K562 (cell line): Measurements from ENCODE around the gene CXCL13. TPM values are rescaled to one million over a fixed set of nuclear protein-coding genes. Genes with fewer than 3 reads are reported as not detected.

Experiments used
- ATAC-seq: fragments of 200-7000 bp; cut with Tn5 transposase; 3 replicates; pipeline ENCODE4 v1.9.1; 2020; ENCODE audit warnings: moderate library complexity
- BruUV-seq: library from RNA; stranded (reverse); fragments of 400-500 nt; replicated peaks from 2 replicates; lab custom pipeline; 2021; lab: Mats Ljungman, UMichigan
- CTCF ChIA-PET: fragments of 300-600 bp; formaldehyde crosslinking; extraction: SDS; loops from one replicate; lab custom pipeline; 2021; ENCODE audit warnings: low intra/inter-chr PET ratio; lab: Yijun Ruan, JAX
- POLR2A ChIA-PET: fragments of 300-600, 350-650 bp; sonication (Branson Sonifier 250); formaldehyde crosslinking; extraction: SDS; loops from one replicate; lab custom pipeline; 2021; ENCODE audit warnings: antibody characterized with exemption, inconsistent platforms; lab: Yijun Ruan, JAX
- DNase-seq, 4 experiments: peaks; one replicate each; pipeline versions ENCODE4 v3.0.0 to v3.0.0-alpha.2; 2011 to 2018; ENCODE audit warnings: low spot score in 3 of 4, mixed read lengths in 3 of 4; ENCODE audit errors: extremely low read depth in 1 of 4
- FAIRE-seq: peaks from 2 replicates; lab custom pipeline; 2011; peaks lifted over from hg19 to GRCh38; lab: Jason Lieb, UNC
- H2AFZ ChIP-seq: 2 replicates; pipeline ENCODE4 v1.6.0; 2011; ENCODE audit warnings: low read depth, low read length, control low read depth, inconsistent platforms
- H3K27ac ChIP-seq: fragments of 200-600 bp; 3 replicates; pipeline ENCODE4 v1.8.0; 2011; ENCODE audit warnings: low read depth, mild to moderate bottlenecking, control low read depth, inconsistent platforms, low read length, moderate library complexity, mixed read lengths; ENCODE audit errors: extremely low read depth
- H3K27me3 ChIP-seq, 2 experiments: fragments of 300-600 bp in 1 of 2; 2 replicates in 1 of 2; 3 replicates in 1 of 2; pipeline versions ENCODE4 v1.6.0 to v1.8.0; 2011; ENCODE audit warnings: inconsistent platforms in 2 of 2, low read length in 2 of 2, mild to moderate bottlenecking in 1 of 2, mixed read lengths in 1 of 2, moderate library complexity in 1 of 2; ENCODE audit not compliant: control insufficient read depth in 2 of 2, insufficient read depth in 2 of 2
- H3K36me3 ChIP-seq: fragments of 300-600 bp; 3 replicates; pipeline ENCODE4 v1.8.0; 2011; ENCODE audit warnings: mild to moderate bottlenecking, low read length, inconsistent platforms; ENCODE audit not compliant: control insufficient read depth, insufficient read depth
- H3K4me1 ChIP-seq, 2 experiments: fragments of 200-600 bp in 1 of 2; replicated peaks in 1 of 2; 2 replicates in 1 of 2; 3 replicates in 1 of 2; pipeline versions ENCODE4 v1.5.1 to v1.8.0; 2011; ENCODE audit warnings: inconsistent platforms in 2 of 2, low read length in 2 of 2, mild to moderate bottlenecking in 1 of 2, mixed read lengths in 1 of 2, moderate library complexity in 1 of 2; ENCODE audit not compliant: control insufficient read depth in 2 of 2, insufficient read depth in 2 of 2
- H3K4me2 ChIP-seq: 2 replicates; pipeline ENCODE4 v1.6.1; 2011; ENCODE audit warnings: low read length, control low read depth, inconsistent platforms, mixed read lengths; ENCODE audit not compliant: insufficient read depth
- H3K4me3 ChIP-seq: fragments of 200-600 bp; sonication (generic), shearing (Covaris generic); 2 replicates; pipeline ENCODE4 v1.5.1; 2016; ENCODE audit warnings: control low read depth, inconsistent platforms
- H3K79me2 ChIP-seq: fragments of 200-600 bp; 3 replicates; pipeline ENCODE4 v1.8.0; 2011; ENCODE audit warnings: low read length, inconsistent platforms; ENCODE audit not compliant: control insufficient read depth, insufficient read depth
- H3K9ac ChIP-seq, 2 experiments: 2 replicates each; pipeline versions ENCODE4 v1.6.0 to v1.6.1; 2011; ENCODE audit warnings: low read depth in 2 of 2, low read length in 2 of 2, control low read depth in 1 of 2, inconsistent platforms in 1 of 2, mild to moderate bottlenecking in 1 of 2, mixed read lengths in 1 of 2; ENCODE audit not compliant: insufficient read depth in 1 of 2
- H3K9me1 ChIP-seq: one replicate; pipeline ENCODE4 v1.6.0; 2011; ENCODE audit warnings: inconsistent platforms, mild to moderate bottlenecking, low read length, moderate library complexity; ENCODE audit not compliant: control insufficient read depth, insufficient read depth
- H3K9me3 ChIP-seq: replicated peaks from 2 replicates; pipeline ENCODE4 v1.5.1; 2011; ENCODE audit warnings: low read depth, low read length, inconsistent platforms; ENCODE audit not compliant: control insufficient read depth, insufficient read depth
- H4K20me1 ChIP-seq: replicated peaks from 2 replicates; pipeline ENCODE4 v1.6.1; 2011; ENCODE audit warnings: low read length, inconsistent platforms, mixed read lengths; ENCODE audit not compliant: control insufficient read depth, insufficient read depth
- CBX5 ChIP-seq: IDR thresholded peaks from 2 replicates; pipeline ENCODE4 v1.6.1; 2014; ENCODE audit warnings: low read depth, borderline replicate concordance
- GABPA ChIP-seq: fragments of 200-800 bp; sonication (Bioruptor generic); conservative IDR thresholded peaks from 2 replicates; pipeline ENCODE4 v1.6.1; 2016; ENCODE audit warnings: low read depth, missing genetic modification characterization, missing compliant biosample characterization
- HDAC8 ChIP-seq: fragments of 450-650 bp; IDR thresholded peaks from 2 replicates; pipeline ENCODE4 v1.6.1; 2016; ENCODE audit warnings: mild to moderate bottlenecking, missing genetic modification characterization, moderate library complexity, missing compliant biosample characterization
- LEF1 ChIP-seq: fragments of 450-650 bp; IDR thresholded peaks from 2 replicates; pipeline ENCODE4 v1.6.1; 2016; ENCODE audit warnings: mild to moderate bottlenecking
- RAD21 ChIP-seq, 2 experiments: fragments of 250-450 bp in 1 of 2; fragments of 450-650 bp in 1 of 2; sonication (Bioruptor Pico) in 1 of 2; formaldehyde crosslinking in 1 of 2; IDR thresholded peaks in 1 of 2; conservative IDR thresholded peaks in 1 of 2; 2 replicates each; pipeline versions ENCODE4 v1.4.0 to v1.8.0; 2020 to 2022; ENCODE audit warnings: mild to moderate bottlenecking in 2 of 2, moderate library complexity in 1 of 2
- U2AF1 ChIP-seq: fragments of 200-400 bp; formaldehyde crosslinking; optimal IDR thresholded peaks from 2 replicates; pipeline ENCODE3; 2017; ENCODE audit warnings: mild to moderate bottlenecking, low read depth, low read length, moderate library complexity
- WGBS: fragments of 100-300 bp; shearing (Covaris generic); methylation state at CpG from one replicate; pipeline ENCODE4 v1.1.6; 2016; ENCODE audit warnings: low coverage, mixed read lengths; ENCODE audit not compliant: insufficient coverage; ENCODE audit errors: missing lambda C conversion rate; 5-methylcytosine and 5-hydroxymethylcytosine counted together
- in situ Hi-C: fragments of 300-500 bp; cut with MboI; formaldehyde crosslinking; loops from 4 replicates; pipeline ENCODE4 v1.15.0; 2018; ENCODE audit warnings: inconsistent platforms, mixed read lengths
- intact Hi-C: fragments of 100-400 bp; cut with micrococcal nuclease; formaldehyde crosslinking; loops from 2 replicates; pipeline ENCODE4 v1.14.2; 2022
- polyA plus RNA-seq, 8 experiments: library from polyadenylated mRNA; depleted of rRNA in 4 of 8; stranded (reverse) in 5 of 8; unstranded in 3 of 8; fragments of >200 nt; fragmentation: Nextera tagmentation in 2 of 8; fragmentation: Illumina TruSeq in 1 of 8; extraction: Ambion mirVana in 2 of 8; extraction: Trizol in 1 of 8; gene quantifications; 2 replicates each; pipeline versions ENCODE4 v1.2.1 to v1.2.3, GENCODE V29; 2011 to 2014; ENCODE audit warnings: inconsistent platforms in 1 of 8, missing spikeins in 1 of 8
- total RNA-seq, 7 experiments: library from RNA; depleted of rRNA in 6 of 7; stranded (reverse); fragments of >200 nt in 6 of 7; fragmentation: Illumina TruSeq in 2 of 7; extraction: Trizol in 2 of 7; gene quantifications; 2 replicates each; pipeline versions ENCODE4 v1.2.1 to v1.2.3, GENCODE V29; 2011 to 2021; ENCODE audit warnings: low replicate concordance in 1 of 7
- TF ChIP-seq, protein P1 (sequence below): fragments of 450-650 bp; IDR thresholded peaks from 2 replicates; pipeline ENCODE4 v1.6.1; 2016; ENCODE audit warnings: low read depth, mild to moderate bottlenecking, moderate library complexity
- TF ChIP-seq, protein P2 (sequence below), 2 experiments: fragments of 150-350 bp in 1 of 2; IDR thresholded peaks; 2 replicates each; pipeline ENCODE4 v1.6.1; 2012 to 2016; ENCODE audit warnings: low read depth in 2 of 2, low read length in 2 of 2, mild to moderate bottlenecking in 1 of 2, moderate library complexity in 1 of 2
- TF ChIP-seq, protein P3 (sequence below), 2 experiments: fragments of 450-650 bp in 1 of 2; sonication (generic) in 1 of 2; formaldehyde crosslinking; conservative IDR thresholded peaks; 2 replicates each; pipeline versions ENCODE4 v1.4.0 to v1.8.1; 2020 to 2022; ENCODE audit warnings: mild to moderate bottlenecking in 1 of 2, missing genetic modification reagents in 1 of 2

Gene CXCL13
- total and polyA plus RNA-seq, 9 of the 15 experiments (the other 6 are each of a cell fraction or from before 2014, with no cell fraction given), result not detected

DNA sequence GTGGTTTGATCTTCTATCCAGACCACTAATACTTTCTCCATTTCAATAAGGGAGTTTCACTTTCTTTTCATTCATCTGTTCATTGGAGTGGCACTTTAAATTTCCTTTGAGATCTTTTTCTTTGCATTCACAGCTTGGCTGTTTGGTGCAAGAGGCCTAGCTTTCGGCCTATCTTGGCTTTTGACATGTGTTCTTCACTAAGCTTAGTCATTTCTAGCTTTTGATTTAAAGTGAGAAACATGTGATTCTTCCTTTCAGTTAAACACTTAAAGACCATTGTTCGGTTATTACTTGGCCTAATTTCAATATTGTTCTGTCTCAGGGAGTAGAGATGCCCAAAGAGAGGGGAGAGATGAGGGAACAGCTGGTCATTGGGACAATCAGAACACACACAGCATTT, 24.3 kb downstream of the CXCL13 start:
- Histone ChIP-seq H2AFZ (no peak overlapping the region), H3K79me2 (no peaks in the 10 kb centered on the region), H3K36me3 (no peaks in the 10 kb centered on the region), H3K4me2 (no peak overlapping the region), H3K27me3 (peaks cover 0 to 6% of the 10 kb centered on the region in 2 experiments; a peak in 2 of 5 replicates), H3K4me1 (no peaks in the 10 kb centered on the region), H3K9me1 (no peaks in the 10 kb centered on the region), H3K9me3 (no peaks in the 10 kb centered on the region), H4K20me1 (no peaks in the 10 kb centered on the region), H3K27ac (no peak overlapping the region), H3K9ac (no peak overlapping the region), H3K4me3 (no peak overlapping the region)
- FAIRE-seq, result no peak
- 0% methylated on average over 2 of the region's 2 CpGs for WGBS
- CTCF ChIA-PET, result no interaction called here
- intact Hi-C loops (no loop called here), in situ Hi-C loops (no loop called here)
- TF ChIP-seq HDAC8 (tag), result no peak
- no peak for TF ChIP-seq CBX5
- no peak for TF ChIP-seq U2AF1
- no peak for TF ChIP-seq GABPA
- TF ChIP-seq, protein P1, sequence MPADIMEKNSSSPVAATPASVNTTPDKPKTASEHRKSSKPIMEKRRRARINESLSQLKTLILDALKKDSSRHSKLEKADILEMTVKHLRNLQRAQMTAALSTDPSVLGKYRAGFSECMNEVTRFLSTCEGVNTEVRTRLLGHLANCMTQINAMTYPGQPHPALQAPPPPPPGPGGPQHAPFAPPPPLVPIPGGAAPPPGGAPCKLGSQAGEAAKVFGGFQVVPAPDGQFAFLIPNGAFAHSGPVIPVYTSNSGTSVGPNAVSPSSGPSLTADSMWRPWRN, result no peak
- no TSS peak for BruUV-seq
- POLR2A ChIA-PET, result no interaction called here
- no peak for DNase-seq
- ATAC-seq, result no peak

DNA sequence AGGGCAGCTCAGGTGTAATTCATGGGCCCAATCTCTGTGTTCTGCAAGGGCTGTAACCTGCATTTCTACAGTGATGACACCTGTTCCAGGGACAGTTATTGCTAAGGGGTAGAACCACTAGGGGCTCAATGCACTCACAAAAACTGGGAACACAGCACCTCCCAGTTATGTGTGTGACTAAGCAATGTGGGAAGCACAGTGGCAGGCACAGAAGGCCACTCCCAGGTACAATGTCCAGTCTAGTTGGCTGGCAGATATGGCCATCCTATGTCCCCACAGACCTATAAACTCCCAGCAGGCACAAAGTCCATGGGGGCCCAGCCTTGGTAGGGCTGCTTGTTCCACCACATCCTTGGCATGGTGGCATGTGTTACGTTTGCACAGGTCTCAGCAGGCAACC, 25.7 kb downstream of the CXCL13 start:
- H3K4me1 ChIP-seq, result no peaks in the 10 kb centered on the region
- H3K9me3 ChIP-seq, result no peaks in the 10 kb centered on the region
- intact Hi-C loops (no loop called here), in situ Hi-C loops (no loop called here)
- no peak overlapping the region for H3K9ac ChIP-seq
- WGBS, result 0% methylated on average over 1 of the region's 1 CpG
- no peak overlapping the region for H3K4me3 ChIP-seq
- H4K20me1 ChIP-seq, result no peaks in the 10 kb centered on the region
- H3K27ac ChIP-seq, result no peak overlapping the region
- FAIRE-seq, result no peak
- H3K36me3 ChIP-seq, result no peaks in the 10 kb centered on the region
- DNase-seq, result no peak
- no peaks in the 10 kb centered on the region for H3K9me1 ChIP-seq
- no peak overlapping the region for H3K4me2 ChIP-seq
- H2AFZ ChIP-seq, result no peak overlapping the region
- BruUV-seq, result no TSS peak
- ChIA-PET CTCF (no interaction called here), POLR2A (no interaction called here)
- no peaks in the 10 kb centered on the region; a peak in 1 of 5 replicates for H3K27me3 ChIP-seq
- ATAC-seq, result no peak
- H3K79me2 ChIP-seq, result no peaks in the 10 kb centered on the region
- TF ChIP-seq, protein P2, sequence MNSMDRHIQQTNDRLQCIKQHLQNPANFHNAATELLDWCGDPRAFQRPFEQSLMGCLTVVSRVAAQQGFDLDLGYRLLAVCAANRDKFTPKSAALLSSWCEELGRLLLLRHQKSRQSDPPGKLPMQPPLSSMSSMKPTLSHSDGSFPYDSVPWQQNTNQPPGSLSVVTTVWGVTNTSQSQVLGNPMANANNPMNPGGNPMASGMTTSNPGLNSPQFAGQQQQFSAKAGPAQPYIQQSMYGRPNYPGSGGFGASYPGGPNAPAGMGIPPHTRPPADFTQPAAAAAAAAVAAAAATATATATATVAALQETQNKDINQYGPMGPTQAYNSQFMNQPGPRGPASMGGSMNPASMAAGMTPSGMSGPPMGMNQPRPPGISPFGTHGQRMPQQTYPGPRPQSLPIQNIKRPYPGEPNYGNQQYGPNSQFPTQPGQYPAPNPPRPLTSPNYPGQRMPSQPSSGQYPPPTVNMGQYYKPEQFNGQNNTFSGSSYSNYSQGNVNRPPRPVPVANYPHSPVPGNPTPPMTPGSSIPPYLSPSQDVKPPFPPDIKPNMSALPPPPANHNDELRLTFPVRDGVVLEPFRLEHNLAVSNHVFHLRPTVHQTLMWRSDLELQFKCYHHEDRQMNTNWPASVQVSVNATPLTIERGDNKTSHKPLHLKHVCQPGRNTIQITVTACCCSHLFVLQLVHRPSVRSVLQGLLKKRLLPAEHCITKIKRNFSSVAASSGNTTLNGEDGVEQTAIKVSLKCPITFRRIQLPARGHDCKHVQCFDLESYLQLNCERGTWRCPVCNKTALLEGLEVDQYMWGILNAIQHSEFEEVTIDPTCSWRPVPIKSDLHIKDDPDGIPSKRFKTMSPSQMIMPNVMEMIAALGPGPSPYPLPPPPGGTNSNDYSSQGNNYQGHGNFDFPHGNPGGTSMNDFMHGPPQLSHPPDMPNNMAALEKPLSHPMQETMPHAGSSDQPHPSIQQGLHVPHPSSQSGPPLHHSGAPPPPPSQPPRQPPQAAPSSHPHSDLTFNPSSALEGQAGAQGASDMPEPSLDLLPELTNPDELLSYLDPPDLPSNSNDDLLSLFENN (IDR thresholded peaks at IDR 0.05; ENCODE audit: low read depth in 2 of 2, low read length in 2 of 2), result no peak
- TF ChIP-seq, protein P3, sequence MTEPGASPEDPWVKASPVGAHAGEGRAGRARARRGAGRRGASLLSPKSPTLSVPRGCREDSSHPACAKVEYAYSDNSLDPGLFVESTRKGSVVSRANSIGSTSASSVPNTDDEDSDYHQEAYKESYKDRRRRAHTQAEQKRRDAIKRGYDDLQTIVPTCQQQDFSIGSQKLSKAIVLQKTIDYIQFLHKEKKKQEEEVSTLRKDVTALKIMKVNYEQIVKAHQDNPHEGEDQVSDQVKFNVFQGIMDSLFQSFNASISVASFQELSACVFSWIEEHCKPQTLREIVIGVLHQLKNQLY (CRISPR knock-in tag; conservative IDR thresholded peaks at IDR 0.05), result no peak
- TF ChIP-seq RAD21 (CRISPR knock-in tag; conservative IDR thresholded peaks at IDR 0.05 in 1 of 2, IDR thresholded peaks at IDR 0.05 in 1 of 2) (no peak), LEF1 (no peak)
